GM23338 (cell line): ENCODE data around the gene ST14.

Source experiments
- CREB1 ChIP-seq: fragments of 250-450 bp; sonication (Bioruptor Pico); IDR thresholded peaks from 2 replicates; pipeline ENCODE4 v1.5.0; 2020; ENCODE audit warnings: low read depth, mild to moderate bottlenecking, moderate library complexity
- CTCF ChIP-seq, 2 experiments: fragments of 200-600 bp in 1 of 2; sonication (generic) in 1 of 2; conservative IDR thresholded peaks; 2 replicates each; pipeline versions ENCODE4 v1.5.1 to v1.6.1; 2016 to 2017; ENCODE audit warnings: antibody characterized with exemption in 2 of 2, low read depth in 2 of 2, mild to moderate bottlenecking in 2 of 2, moderate library complexity in 1 of 2
- ETS1 ChIP-seq: IDR thresholded peaks from 2 replicates; pipeline ENCODE4 v1.6.1; 2016; ENCODE audit warnings: antibody characterized with exemption
- EZH2 ChIP-seq: fragments of 200-600 bp; sonication (generic); IDR thresholded peaks from one replicate; pipeline ENCODE4 v1.8.0; 2017; ENCODE audit warnings: antibody characterized with exemption, mild to moderate bottlenecking, low read depth; ENCODE audit not compliant: unreplicated experiment
- EZH2phosphoT487 ChIP-seq: fragments of 200-600 bp; sonication (generic); IDR thresholded peaks from one replicate; pipeline ENCODE4 v1.8.1; 2018; ENCODE audit warnings: antibody characterized with exemption; ENCODE audit not compliant: unreplicated experiment
- JUNB ChIP-seq: IDR thresholded peaks from one replicate; pipeline ENCODE4 v1.6.1; 2016; ENCODE audit warnings: antibody characterized with exemption; ENCODE audit not compliant: unreplicated experiment
- NANOG ChIP-seq: IDR thresholded peaks from 2 replicates; pipeline ENCODE4 v1.6.1; 2016; ENCODE audit warnings: antibody characterized with exemption, borderline replicate concordance
- POLR2AphosphoS5 ChIP-seq: IDR thresholded peaks from 2 replicates; pipeline ENCODE4 v1.6.1; 2016; ENCODE audit warnings: antibody characterized with exemption, low read depth
- REST ChIP-seq: IDR thresholded peaks from one replicate; pipeline ENCODE4 v1.6.1; 2018; ENCODE audit warnings: antibody characterized with exemption; ENCODE audit not compliant: unreplicated experiment
- STAT1 ChIP-seq: IDR thresholded peaks from one replicate; pipeline ENCODE4 v1.6.1; 2016; ENCODE audit warnings: antibody characterized with exemption; ENCODE audit not compliant: unreplicated experiment
- ZNF114 ChIP-seq: fragments of 250-450 bp; sonication (Bioruptor Pico); IDR thresholded peaks from 2 replicates; pipeline ENCODE4 v1.5.0; 2020; ENCODE audit warnings: mild to moderate bottlenecking, moderate library complexity
- ZNF331 ChIP-seq: fragments of 250-450 bp; sonication (Bioruptor Pico); IDR thresholded peaks from 2 replicates; pipeline ENCODE4 v1.5.0; 2020; ENCODE audit warnings: low read depth, mild to moderate bottlenecking, moderate library complexity
- ZNF462 ChIP-seq: fragments of 250-450 bp; sonication (Bioruptor Pico); IDR thresholded peaks from 2 replicates; pipeline ENCODE4 v1.5.0; 2020; ENCODE audit warnings: mild to moderate bottlenecking, moderate library complexity

- no peak for TF ChIP-seq CTCF (conservative IDR thresholded peaks at IDR 0.05; ENCODE audit: low read depth in 2 of 2)
- no peak for TF ChIP-seq EZH2
- TF ChIP-seq JUNB, result no peak
- TF ChIP-seq REST, result no peak
- no peak for TF ChIP-seq EZH2phosphoT487
- no peak for TF ChIP-seq ZNF462 (CRISPR knock-in tag)
- TF ChIP-seq POLR2AphosphoS5, result no peak
- no peak for TF ChIP-seq ETS1
- TF ChIP-seq ZNF114 (CRISPR knock-in tag), result no peak
- TF ChIP-seq ZNF331 (CRISPR knock-in tag), result no peak
- TF ChIP-seq CREB1, result no peak
- no peak for TF ChIP-seq STAT1
- no peak for TF ChIP-seq NANOG
Measured at GRCh38 chr11:130124096-130124495, 35.5 kb upstream of the ST14 start.
